HG02884 (cell line): Measurements from ENCODE around the gene NR0B2.

Experiments used
- ATAC-seq: cut with Tn5 transposase; IDR thresholded peaks from one replicate; pipeline ENCODE4 v1.9.1; 2021; ENCODE audit warnings: mild to moderate bottlenecking, moderate library complexity; ENCODE audit not compliant: unreplicated experiment

The NR0B2 gene

DNA sequence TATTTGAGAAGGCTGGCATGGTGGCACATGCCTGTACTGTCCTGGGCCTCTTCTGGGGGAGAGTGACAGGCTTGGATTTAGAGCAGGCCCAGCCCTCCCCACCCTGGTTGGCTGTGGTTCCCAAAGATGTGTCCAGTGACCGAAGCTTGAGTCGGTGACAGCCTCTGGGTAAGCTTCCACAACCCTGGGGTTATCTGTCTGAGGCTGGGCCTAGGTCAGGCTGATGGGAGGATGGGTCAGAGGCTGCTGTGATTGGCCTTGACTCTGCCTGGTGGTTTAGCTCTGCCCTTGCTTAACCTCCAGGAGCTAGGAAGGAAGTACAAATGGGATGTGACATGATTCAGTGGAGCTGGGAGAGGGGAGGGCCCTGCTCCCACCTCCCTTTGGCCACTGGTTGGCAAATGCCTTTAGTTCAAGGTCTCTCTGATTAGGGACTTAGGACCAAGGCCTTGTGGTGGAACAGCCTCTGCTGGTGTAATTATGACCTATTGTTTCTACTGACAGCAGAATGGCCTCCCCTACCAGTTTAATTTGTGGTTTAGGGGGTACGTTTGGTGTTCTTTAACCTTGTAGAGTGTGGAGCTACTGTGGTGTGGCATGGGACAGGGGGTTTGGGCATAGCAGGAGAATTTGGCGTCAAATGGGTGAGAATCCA is 24.4 kb upstream of the NR0B2 start:
- no peak for ATAC-seq

DNA sequence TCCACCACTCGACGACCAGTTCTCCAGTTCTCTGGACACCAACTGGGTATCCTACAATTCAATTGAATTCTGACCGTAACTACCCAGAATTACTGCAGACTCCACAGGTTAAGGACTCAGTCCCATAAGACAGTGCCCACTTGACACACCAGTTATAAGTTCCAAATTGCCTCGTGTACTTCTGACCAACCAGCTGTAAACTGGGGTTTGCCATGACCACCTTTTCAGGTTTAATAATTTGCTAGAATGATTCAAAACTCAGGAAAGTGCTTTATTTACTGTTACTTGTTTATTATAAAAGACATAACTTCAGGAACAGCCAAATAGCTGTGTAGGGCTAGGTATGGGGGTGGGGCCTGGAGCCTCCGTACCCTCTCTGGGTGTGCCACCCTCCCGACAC is 23.0 kb upstream of the NR0B2 start:
- no peak for ATAC-seq

DNA sequence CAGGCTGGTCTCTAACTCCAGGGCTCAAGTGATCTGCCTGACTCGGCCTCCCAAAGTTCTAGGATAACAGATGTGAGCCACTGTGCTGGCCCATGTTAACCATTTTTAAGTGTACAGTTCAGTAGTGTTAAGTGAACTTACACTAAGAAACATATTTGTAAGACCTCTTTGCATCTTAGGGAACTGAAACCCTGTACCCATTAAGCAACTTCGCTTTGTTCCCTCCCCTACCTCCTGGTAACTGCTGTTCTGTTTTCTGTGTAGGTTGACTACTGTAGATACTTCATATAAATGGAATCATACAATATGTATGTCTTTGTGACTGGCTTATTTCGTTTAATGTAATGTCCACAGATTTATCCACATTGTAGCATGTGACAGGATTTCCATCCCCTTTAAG is 18.8 kb upstream of the NR0B2 start:
- no peak for ATAC-seq

DNA sequence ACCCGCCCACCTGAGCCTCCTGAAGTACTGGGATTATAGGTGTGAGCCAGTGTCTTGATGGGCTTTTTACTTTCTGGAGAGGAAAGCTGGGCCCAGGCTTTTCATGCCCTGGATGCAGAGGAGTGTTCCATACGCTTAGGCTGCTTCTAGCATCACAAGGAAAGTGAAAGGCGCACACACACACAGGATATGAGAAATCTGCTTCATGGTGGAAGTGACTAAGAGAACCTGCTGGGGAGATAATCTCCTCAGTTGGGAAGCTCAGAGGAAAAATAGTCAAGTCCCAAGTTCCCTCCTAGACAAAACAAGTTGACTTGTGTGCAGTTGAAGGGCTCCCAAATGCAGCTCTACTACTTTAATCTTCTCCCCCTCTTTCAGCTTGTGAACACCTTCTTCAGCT is 9.9 kb upstream of the NR0B2 start:
- no peak for ATAC-seq

DNA sequence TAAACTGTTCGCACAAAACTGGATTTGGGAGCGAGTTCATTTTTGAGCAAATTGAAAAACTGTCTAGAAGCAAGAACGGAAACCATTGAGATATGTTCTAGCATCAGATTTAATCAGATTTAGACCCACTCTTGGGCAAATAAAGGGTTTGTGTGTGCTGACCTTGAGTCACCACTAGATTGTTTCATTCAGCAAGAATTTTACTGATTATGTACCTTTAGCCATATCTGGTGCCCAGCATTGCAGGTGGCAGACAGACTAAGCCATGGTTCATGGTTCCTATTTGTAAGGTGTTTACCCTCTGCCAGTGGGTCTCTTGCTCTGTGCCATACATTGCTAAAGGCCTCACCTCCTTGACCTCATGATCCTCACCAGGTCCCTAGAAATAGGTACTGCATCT is 9.1 kb upstream of the NR0B2 start:
- ATAC-seq = no peak

DNA sequence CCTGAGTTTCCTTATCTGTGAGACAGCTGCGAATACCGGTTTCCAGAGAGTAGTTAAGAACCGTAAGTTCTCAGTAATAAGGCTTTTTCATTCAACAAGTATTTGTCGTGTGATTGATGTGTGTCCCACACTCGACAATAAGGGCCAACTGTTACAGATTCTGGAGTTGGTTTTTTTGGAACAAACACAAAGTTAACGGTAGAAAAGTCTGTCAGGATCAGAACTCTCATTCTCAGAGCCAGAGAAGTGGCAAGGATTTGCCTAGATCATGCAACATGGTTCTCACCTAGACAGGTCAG is 8.6 kb upstream of the NR0B2 start:
- ATAC-seq = no peak

DNA sequence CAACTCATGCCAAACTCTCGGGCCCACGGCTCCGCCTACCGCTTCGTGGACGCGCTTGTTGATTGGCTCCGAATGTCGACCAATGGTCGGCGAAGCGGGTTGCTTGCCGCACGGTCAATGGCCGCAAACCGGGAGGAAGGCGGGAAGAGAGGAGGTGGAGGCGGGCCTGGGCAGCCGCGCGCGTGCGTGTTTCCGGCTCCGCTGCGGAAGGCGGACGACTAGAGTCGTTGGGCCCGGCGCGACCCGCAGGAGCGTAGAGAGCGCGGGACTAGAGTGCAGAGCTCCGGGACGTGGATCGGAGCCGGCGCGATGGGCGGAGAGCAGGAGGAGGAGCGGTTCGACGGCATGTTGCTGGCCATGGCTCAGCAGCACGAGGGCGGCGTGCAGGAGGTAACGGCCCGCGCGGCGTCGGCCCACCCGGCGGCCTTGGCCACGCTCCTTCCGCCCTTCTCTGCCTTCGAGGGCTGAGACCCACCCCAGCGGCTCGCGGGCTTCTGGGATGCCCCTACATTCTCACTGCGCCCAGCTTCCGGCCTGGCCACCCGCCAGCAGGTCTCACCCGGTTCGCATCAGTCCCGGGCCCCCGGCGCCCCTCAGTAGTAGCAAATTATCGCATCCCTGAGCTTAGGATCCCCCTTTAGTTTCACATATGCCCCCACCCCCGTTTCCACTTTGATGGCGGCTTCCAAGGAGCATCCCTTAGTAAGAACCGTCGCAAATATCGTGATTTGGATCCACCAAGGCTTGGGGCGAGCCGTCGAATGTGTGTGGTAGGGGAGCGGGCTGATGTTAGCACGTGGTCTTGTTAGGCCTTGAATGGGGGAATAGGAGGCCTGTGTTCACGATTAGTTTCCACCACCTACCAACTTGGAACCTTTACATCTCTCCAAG is 8.0 kb upstream of the NR0B2 start, which contains the start of gene NUDC:
Gene NUDC (plus strand): TSS at position 204 of the 891 bp plus-strand sequence. CDS start 106 bp downstream, at position 310.
- ATAC-seq = peak; percentile 90

DNA sequence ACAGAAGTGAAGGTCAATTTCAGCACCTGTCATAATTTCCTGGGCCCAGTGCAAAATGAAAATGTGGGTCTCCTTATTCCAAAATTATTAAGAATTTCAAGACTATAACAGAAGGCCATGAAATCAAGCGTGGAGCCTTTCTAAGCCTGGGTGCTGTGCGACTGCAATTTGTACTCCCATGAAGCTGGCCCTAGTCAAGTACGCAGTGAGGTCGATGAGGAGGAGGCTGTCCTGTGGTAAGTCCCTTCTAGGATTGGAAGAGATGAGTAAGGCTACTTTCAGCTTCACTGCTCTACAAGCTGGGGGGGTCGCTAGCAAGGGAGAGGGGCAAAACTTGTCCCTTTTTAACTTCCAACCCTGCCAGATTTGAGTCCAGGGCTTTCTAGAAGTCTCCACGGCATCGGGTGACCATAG is 7.4 kb upstream of the NR0B2 start:
- ATAC-seq = no peak

DNA sequence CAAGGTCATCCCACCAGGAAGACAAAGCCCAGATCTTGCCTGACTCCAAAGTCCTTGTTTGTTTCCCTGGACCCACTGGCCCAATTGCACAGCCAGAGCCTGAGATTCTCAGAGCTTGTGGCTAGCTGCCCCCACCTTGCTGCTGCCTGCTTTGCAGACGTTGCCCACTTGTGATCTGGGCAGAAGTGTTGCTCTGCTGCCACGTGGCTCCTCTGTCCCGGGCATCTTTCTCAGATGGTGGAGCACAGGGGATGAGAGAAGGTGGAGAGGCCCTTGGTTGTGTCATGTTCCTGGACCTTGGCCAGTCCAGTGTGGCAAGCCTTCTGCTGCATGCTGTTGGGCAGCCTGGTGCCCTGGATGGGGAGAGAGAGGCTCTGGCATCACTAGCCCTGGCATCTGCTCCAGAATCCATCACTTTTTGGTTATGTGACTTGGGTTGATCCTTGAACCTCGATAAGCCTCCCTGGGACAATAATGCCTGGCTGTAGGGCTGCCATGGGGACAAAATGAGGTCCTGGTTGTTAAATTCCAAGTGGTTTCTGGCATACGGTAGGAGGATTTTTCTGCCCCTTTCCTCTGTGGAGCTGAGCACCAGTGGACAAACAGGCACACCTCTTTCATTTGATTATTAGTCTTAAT is 1.5 kb upstream of the NR0B2 start:
- no peak for ATAC-seq

DNA sequence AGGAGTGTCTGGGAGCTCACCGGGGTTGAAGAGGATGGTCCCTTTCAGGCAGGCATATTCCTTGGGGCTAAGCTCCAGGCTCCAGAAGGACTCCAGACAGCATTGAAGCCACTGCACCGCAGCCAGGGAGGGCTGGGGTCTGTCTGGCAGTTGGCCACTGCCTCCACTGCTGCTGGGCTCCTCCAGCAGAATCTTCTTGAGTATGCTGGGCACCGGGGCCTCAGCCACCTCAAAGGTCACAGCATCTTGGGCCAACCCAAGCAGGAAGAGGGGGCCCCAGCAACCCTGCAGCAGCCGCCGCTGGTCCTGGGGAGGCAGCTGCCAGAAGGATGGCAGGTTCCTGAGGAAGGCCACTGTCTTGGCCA is 404 bp downstream of the NR0B2 start:
- no peak for ATAC-seq

DNA sequence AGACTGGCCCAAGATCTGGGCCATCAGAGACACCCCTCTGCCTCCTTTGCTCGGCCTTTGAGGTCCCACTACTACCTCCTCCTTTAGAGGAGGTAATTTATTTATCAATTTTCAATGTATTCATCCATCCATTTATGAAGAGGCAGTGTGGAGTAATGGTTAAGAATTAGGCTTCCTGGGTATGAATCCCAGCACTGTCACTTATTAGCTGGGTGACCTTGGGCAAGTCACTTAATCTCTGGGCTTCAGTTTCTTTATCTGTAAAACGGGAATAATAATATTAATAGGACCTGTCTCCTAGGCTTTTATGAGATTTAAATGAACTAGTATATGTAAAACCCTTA is 1.7 kb downstream of the NR0B2 start:
- ATAC-seq = no peak

DNA sequence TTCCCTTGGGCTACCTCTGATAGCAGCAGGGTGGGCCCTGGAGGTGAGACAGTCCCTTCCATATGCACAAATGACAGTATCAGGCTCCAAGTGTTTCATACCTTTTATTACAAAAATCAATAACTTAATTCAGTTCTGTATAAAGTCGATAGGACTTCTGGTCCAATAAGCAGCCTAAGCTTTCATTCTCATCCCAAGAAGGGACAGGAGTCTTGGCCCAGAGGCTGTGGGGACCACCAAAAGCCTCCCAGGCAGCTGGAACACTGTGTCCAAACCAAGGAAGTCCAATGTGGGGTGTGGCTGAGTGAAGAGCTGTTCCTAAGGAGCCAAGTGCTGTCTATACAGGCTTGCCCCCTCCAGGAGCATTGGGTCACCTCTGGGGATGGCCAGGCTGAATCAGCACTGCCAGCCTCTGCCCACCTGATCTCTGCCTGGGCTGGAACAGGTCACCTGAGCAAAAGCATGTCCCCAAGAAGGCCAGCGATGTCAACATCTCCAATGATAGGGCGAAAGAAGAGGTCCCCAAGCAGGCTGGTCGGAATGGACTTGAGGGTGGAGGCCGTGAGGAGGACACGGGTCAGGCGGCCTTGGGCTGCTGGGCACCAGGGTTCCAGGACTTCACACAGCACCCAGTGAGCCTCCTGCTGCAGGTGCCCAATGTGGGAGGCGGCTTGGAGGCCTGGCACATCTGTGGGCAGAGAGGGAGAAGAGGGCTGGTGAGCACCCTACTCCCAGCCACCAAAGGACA is 2.2 kb downstream of the NR0B2 start:
- ATAC-seq = no peak

DNA sequence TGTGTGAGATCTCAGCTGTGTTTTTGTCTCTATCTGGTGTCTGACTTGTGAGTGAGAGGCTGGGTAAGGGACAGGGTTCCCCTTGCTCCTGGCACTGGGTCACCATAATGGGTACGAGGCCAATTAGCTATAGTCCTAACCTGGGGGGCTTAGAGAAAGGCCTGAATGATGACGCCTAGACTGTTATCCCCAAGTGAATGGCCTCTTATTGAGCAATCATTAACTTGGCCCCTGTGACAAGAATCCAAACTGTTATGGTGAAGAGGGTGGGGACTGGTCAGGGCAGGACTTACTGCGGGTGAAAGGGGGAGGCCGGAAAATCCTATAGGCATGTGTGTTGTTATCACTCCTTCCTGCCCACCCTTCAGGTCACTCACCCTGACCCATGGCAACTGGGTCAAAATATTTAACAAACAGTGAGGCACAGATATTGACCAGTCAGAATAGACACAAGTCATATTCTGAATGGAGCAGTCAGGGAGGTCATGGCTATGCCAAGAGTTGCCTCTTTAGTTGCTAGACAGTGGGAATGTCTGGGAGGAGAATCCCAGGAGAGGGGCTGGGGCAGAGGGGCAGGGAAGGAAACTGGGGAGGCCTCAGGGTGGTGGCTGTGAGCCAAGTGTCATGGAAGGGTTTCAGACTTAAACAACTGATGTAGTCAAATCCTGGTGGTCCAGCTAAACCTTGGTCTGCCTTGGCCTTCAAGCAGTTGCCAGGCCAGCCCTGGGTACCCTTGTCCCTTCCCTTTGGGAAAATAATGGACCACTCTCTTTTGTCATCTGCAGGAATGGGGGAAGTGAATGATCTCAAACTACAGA is 3.2 kb downstream of the NR0B2 start:
- ATAC-seq = no peak

DNA sequence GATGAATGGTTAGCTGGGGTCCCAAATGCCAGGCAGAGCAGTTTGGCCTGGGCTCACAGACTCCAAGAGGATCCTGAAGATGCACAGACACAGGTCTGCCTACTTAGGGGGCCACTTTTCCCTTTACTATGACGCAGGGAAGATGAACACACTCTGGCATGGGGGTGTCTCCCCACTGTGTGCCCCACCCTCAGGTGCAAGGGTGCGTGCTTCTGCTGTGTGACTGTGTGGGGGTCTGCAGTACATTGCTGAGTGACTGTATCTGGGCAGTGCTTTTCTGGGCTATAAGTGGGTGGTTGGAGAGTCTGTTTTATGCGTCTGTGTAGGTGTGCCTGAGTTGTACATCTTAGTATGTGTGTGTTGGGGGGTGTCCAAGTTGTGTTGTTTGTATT is 3.8 kb downstream of the NR0B2 start:
- ATAC-seq = no peak

DNA sequence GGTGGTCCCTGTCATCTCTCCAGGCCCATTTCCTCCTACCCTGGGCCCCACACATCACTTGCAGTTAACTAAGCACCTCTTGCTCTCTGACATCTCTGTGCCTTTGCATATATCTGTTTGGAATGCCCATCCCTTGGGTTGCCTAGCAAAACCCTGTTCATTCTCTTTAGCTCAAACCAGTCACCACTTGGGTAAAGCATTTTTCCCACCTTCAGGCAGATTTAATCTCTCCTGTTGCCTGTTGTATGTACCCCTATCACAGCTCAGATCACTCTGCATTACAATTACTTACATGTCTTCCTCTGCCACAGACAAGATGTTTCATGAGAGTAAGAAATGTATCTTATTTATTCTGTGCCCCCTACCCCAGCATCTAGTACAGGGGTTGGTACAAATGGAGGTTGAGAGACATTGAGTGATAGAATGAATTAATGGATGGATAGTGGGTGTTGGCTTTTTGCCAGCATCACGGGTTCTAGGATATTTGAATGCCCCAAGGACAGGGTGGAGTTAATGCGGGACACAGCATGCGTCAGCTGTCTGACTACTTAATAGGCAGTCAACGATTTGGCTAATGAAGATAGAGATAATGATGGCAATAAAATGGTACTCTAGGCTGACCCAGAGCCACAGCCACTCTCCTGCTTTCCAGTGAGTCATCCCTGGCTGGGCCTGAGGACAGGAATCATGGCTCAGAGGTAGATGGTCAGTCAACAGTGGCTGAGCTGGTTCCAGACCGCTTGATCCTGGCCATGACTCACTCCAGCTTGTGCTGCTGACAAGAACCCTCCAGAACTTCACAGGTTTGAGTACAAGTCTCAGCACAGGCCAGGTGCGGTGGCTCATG is 6.5 kb downstream of the NR0B2 start:
- no peak for ATAC-seq

DNA sequence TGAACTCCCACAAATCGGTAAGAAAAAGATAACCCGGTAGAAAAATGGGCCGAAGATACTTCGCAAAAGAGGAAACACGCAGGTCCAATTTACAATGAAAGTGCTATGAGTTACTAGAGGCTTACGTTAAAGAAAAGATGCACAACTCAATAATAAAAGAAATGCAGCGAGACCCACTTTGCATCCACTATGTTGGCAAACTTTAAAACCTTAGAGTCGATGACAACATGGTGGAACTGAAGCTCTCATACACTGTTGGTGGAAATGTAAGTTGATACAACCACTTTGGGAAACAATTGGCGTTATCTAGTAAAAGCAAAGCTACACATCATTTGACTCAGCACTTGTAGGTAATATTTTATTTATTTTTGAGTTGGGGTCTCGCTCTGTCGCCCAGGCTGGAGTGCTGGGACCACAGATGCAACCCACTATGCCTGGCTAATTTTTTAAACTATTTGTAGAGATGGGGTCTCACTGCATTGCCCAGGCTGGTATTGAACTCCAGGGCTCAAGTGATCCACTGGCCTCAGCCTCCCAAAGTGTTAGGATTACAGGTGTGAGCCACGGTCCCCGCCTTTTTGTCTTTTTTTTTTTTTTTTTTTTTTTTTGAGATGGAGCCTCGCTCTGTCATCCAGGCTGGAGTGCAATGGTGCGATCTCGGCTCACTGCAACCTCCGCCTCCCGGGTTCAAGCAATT is 12.8 kb downstream of the NR0B2 start:
- ATAC-seq = no peak

DNA sequence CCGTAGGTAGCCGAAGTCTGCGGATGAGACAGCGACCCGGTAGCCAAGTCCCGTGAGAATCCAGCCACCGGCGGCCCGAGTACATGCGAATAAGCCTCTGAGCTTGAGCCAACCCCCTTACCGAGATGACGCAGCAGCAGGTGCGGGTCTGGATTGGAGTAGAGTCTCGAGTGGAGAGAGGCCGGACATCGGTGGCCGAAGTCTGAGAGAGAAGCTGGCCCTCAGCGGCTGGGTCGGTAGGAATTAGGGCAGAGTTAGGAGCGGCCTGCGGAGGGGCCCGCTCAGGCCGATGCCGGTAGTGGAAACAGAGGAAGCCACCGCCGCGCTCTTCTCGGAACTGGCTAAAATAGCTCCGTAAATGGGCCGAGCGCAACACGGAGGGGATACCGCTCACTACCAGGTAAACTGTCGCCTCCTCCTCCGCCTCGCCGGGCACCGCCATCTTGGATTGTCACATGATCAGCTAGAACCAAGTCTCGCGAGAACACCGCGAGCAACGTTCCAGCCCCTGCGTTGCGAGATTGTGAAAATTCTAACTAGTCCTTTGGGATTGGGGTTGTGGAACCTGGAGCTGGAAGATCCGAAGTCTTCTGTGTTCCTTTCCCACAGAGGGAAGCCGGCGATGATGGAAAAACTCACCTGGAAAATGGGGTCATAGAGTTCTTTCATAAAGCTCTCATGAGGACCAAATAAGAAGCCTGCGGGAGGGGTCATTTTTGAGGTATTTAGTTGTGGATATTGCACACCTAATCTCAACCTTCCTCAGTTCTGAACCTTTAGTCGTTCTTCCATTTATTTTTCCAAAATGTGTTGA is 13.6 kb downstream of the NR0B2 start, which contains the start of gene GPATCH3:
Gene GPATCH3 (minus strand): TSS at position 467 of the 814 bp plus-strand sequence. CDS start 25 bp downstream, at position 442.
- no peak for ATAC-seq

DNA sequence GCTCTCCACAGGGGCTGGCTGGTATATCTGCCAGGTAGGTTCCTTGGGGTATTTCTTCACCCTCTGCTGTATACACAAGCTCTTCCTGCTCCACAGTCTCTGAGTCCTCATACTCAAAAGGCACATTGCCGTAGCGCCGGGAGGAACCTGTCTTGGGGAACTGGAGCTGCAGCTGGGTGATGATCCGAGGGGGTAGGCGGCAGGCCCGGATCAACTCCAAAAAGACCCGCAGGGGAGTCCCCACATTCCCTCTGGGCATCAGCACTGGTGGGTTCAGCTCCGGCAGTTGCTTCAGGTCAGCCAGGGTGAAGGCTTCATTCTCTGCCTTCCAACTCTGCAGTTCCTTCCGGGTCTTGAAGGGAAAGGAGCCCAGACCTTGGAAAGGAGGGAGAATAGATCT is 16.4 kb downstream of the NR0B2 start:
- no peak for ATAC-seq
